HG03103 (cell line): Measurements from ENCODE around the gene BMP5.

Experiments
- ATAC-seq: cut with Tn5 transposase; IDR thresholded peaks from one replicate; pipeline ENCODE4 v1.9.1; 2021; ENCODE audit warnings: low read depth; ENCODE audit not compliant: unreplicated experiment

Gene BMP5

DNA sequence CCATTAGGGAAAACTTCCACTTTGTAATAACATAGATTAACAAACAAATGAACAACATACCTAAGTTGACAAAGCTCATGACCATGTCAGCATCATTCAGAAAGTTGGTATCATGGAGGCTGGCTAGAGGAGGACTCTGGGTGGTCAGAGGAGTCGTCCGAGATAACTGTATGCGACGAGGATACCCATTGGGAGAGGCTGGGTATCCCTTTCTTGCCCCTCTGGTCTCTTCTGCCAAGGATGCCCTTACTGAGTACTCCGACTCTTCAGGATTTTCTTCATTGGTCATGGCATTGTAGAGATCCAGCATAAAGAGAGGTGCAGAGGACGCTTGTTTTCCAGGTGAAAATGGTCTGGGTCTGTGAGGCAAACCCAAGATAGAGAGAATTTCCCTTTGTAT, 1.1 kb downstream of the BMP5 start:
- ATAC-seq, result no peak

DNA sequence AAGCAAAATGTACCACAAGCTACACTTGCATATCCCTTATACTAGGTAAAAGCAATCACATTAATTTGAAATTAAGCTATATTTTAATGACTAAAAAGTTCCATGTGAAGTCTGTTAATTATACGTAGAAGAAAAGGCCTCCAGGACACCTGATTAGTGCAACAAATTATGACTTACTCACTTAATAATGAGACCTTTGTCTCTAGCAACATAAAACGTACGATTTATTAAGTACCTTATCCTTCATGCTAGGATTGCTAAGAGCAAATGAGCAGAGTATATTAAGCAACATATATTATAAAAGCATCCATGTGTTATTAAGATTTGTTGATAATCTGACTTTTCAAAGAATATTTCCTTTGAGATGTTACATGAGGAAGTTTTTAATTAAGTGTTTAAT, 2.5 kb downstream of the BMP5 start:
- no peak for ATAC-seq

DNA sequence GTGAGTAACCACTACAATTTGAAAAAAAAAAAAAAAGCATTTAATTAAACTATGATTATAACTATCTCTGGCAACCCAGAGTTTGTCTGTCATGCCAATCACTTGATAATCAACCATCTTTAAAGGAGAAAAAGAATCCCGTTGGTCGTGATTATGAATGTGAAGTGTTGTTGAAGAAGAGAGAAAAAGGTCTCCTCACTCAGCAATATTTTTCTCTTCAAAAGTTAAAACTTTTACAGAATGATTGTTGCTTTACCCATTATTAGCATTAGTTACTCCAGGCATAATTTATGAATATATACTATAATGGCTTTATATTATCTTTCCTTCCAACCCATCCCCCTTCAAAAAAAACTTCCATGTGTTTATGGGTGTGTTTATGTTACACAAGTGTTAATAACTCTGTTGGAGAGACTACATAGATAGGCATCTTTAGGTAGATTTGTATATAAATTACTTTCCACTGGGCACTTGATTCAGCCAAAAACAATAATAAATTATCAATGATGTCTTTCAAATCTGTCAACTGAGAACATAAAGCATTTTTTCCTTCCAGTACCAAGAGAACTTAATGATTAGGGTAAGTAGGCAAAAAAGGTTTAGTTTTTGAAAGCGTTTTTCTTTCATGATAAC, 5.1 kb downstream of the BMP5 start:
- ATAC-seq, result no peak

DNA sequence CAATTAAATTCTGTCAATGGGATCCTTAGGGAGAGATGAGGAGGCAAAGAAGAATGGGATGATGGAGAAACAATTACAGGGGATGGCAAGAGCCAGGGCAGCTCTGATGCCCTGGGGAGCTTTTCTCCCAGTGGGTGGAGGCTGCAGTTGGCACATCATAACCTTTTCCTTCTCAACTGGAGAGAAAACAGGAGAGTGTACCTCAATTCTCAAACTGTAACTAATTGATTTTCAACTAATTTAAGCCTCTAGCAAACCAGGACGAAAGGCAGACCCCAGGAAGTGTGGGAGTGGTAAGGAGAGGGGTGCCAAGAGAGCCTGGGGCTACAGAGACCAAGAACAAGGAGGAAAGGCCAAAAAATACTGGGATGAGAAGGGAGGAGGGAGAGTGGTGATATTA, 5.7 kb downstream of the BMP5 start:
- no peak for ATAC-seq

DNA sequence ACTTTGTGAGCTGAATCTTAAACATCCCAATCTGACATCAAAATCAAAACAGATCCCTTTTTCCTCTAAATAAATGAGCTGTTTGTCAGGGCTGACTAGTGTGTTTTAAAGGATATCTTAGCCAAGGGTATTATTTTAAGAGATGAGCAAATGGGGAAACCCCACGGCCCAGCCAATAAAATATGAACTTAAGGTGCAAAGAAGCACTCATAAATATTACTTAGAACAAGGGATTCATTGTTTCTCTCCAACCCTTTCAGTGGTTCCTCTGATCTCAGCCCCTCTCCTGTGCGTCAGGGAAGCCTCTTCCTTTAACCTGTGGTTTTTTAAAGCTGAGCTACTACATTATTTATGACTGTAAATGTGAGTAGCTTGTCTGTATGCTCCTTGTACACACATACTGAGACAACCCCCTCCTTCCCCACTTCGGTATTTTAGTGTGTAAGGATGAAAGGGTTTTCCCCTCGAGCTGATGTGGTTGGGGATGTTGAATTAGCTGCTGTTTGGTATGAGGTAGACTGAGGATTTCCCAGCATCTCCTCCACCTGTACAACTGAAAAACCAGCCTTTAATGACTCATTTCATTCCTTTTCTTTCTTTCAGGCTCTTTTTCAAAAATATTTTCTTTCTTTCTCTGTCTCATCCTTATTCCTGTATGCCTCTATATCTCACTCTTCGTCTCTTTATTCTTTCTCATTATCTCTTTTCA, 6.5 kb downstream of the BMP5 start:
- ATAC-seq, result peak; percentile 95

DNA sequence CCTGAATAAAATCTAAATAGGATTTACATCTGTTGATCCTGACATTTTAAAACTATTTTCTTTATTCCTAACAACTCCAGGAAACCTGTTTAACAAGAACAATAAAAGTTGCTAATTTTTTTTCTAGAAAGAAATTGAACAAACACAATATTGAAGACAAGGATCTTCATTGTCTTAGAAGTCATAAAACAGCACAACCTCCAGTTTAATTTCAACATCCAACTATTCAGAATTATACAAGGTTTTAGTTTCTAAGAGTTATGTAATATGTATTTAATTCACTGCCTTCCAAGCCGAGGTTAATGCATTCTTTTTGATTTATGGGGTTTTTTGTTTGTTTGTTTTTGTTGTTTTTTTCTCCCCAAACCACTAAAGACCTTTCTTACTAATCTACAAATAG, 7.2 kb downstream of the BMP5 start:
- no peak for ATAC-seq

DNA sequence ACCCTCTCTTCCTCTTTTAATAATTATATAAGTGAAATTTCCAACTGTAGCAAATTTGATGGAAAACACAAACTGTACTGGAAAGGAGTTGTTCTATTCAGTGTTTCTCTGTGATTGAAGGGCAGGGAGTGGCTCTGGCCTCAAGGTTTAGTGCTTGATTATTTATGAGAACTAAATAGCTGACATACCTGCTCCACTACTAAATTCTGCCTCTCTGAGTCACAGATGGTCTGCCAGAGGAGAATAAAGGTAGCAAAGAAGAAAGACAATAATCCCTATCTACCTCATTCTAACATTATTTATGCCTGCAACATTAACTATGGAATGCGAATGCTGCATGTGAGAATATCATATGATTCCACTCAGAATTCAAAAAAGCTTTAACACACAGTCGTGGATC, 9.3 kb downstream of the BMP5 start:
- ATAC-seq, result no peak

DNA sequence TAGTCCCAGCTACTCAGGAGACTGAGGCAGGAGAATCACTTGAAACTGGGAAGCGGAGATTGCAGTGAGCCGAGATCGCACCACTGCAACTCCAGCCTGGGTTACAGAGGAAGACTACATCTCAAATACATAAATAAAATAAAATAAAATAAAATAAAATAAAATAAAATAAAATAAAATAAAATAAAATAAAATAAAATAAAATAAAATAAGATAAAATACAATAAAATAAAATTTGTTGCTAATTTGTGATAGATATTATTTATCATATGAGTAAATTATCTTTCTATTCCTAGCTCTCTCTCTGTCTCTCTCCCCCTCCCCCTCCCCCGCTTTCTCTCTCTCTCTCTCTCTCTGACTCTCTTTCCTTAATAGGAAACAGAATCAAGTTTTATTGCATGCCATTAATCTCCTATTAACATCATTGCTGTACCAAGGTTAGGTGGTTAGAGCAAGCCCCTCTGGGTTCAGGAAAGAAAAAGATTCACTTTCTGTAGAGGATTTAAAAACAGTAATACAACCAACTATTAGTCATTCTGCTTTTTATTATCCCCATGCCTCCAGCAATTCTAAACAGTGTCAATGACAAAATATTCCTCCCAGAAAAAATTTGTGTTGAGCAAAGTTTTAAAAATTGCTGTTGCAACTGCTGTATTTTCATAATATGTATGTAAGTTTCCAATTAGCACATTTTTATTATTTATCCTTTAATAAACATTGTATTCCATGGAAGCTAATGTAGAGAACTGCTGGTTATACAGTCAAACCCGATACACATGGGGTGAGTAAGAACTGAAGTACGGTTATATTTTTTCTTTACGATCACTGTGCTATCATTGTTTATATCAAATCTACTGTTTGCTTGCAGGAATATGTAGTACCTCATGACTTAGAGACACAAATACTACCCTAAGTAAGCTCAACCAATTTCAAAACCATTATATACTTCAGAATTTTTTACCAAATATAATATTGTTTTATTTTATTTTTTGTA, 22.1 kb downstream of the BMP5 start:
- no peak for ATAC-seq

DNA sequence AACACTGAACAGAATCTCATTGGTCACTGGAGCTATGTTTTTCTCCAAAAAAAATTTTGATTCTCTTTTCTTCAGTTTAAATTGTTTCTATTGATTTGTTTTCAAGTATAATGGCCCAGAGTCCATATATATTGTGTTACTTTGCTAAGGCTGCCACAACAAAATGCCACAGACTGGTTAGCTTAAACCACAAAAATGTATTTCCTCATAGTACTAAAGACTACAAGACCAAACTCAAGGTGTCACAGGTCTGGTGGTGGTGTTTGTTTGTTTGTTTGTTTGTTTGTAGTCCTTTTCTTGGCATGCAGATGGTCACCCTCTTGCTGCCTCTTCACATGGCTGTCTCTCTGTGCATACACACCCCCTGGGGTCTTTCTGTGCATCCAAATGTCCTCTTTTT, 34.0 kb downstream of the BMP5 start:
- ATAC-seq, result no peak

DNA sequence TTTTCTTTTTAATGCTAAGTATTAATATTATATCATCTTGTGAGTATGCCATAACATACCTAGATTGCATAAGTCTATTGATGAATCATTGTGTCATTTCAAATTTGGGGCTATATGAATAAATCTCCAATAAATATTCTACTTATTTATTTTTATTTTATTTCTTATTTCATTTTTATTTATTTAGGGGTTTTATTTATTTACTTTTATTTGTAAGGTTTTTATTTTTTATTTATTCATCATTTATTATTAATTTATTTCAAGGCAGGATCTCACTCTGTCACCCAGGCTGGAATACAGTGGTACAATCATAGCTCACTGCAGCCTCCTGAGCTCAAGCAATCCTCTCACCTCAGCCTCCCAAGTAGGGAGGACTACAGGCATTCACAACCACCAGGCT, 36.3 kb downstream of the BMP5 start:
- ATAC-seq, result no peak

DNA sequence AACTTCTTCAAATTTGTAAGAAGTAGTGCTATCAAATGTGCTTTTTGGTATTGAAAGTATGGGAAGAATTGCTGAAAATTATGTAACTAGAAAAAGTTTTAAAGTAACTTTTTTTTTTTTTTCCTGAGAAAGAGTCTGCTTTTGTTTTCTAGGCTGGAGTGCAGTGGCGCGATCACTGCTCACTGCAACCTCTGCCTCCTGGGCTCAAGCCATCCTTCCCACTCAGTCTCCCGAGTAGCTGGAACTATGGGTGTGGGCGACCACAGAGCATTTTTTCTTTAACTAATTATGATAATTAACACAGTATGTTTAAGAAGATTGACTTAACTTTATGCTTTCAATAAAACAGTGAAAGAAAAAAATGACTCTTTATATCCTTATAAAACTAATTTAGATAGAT, 38.4 kb downstream of the BMP5 start:
- ATAC-seq, result no peak

DNA sequence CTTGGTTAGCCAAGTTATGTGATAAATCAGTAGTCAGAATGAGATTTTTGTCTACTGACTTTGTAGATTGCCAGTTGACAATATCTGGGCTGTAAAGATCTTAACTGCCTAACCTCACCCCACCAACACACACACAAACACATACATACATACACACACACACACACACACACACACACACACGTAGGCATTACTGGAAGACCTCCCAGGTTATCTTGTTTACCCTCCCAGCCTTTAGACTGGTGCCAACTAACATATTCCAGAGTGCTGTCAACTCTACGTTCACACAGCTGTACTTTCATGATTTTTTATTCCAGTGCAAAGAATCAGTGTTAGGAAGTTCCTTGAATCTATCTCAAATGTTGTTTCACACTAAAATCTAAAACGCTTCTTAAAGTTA, 38.9 kb downstream of the BMP5 start:
- ATAC-seq, result no peak

DNA sequence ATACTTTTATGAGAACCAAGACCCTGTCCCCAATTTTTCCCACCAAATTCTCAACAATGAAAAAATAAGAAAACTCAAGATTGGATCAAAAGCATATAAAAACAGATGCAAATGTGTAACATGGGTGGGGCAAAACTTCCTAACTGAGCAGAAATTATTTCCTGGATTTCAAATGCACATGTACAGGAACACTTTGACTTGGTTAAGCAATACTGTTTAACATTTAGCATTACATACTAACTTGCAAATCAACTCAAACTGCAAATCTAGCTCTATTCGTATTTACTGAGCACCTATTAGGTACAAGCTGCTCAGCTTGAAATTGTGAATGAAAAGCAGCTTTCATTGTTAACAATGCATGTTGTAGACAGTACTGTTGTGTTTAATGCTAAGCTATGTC, 40.2 kb downstream of the BMP5 start:
- no peak for ATAC-seq

DNA sequence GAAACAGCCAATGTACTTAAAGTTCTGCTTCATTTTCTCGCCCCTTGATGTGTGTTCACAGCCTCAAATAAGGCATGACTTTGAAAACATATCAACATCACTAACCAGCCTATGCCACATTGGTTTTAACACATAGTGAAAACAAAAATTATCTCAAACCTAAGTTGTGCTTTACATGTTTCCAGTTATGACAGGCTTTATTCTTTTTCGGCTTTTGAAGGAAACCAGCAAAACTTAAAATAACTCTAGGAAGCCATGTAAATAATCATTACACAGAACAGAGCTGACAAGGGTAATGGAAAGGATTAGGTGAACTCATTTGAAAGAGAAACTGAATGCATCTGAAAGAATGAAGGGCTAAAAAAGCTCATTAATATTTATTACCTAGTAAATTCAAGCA, 42.1 kb downstream of the BMP5 start:
- ATAC-seq, result no peak

DNA sequence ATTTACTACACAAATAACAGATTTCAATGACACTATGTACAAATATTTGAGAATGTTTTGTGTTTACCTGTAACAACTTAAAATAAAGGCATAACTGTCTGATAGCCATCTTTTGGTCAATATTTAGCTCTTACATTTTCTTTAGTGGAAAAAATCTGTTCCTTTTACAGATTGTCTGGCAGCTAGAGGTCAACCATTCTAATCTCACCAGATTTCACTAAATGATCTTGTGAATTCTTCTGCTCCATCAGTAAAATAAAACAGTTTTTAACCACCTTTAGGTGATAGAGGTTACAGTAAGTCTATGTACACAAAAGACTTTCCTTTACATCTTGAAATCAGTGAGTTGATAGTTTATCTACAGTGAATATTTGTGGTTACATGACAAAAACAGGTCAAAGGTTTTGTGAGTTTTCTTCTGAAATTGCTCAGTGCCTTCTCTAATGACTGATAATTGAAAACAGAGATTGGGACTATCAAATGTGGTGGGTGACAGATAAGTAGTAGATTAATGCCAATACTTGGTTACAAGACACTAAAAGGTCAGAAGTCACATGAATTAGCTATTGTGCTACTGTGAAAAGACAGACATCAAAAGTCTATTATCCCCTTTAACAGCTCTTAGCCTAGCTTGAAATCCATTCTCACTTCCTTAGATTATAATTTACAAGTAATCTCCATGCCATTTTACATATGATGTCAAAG, 47.4 kb downstream of the BMP5 start:
- ATAC-seq, result no peak

DNA sequence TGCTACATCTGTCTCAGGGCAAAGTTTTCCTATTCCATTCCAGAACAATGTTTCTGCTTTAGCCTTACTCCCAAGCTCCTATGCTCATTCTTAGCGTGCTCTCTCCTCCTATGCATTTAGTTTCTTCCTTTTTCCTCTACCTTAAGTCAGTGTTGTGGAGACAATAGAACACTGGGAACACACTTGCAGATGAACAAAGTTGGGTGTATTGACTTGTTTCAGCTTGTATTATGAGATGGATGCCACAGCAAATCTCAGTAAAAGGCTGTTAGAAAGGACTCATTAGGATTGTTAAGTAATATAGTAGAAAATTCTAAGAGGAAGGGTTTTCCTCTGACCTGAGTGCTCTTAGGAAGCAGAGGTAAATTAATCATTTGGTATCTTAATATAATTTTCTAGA, 48.4 kb downstream of the BMP5 start:
- no peak for ATAC-seq

DNA sequence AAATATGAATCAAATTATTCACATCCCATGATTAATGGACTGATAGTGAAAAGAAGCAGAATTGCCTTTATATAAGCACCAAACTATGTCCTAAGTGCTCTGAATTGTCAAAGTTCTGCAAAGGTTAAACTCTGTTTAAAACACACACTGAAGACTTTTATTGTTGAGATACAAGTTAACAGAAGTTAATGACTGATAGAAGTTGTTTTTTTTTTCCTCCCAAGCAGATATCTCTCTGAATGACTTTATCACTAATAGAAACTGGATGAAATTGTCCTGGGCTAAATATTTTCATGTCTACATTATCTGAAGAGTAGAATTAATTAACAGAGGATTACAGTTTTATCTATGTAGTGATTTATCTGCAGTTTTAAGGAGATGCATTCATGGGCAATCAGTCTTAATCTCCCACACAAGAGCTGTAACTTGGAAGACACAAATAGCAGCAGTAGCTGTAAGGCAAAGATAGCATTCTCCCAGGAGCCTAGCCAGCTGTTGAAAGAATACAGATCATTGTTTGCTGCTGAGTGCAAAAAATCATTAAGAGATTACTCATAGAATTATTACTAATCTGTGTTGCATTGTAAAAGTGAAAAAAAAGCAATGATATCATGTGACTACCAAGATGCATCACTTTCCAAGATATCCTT, 49.9 kb downstream of the BMP5 start:
- ATAC-seq, result no peak

DNA sequence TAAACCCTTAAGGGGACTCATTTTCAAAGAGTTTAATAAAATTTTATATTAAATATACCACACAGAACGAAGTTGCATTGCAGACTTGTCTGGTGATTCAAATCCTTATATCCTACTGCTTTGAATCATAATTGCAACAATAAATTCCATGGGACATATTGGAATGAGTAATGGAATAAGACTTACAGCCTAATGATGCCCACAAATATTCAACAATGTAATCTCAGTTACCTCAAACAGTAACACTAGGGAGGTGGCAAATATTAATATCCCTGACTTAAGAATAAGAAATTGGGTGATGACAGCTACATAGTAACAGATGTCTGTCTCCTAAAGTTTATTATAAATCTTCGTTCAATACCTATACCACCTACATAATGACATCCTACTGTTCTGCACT, 52.6 kb downstream of the BMP5 start:
- no peak for ATAC-seq

DNA sequence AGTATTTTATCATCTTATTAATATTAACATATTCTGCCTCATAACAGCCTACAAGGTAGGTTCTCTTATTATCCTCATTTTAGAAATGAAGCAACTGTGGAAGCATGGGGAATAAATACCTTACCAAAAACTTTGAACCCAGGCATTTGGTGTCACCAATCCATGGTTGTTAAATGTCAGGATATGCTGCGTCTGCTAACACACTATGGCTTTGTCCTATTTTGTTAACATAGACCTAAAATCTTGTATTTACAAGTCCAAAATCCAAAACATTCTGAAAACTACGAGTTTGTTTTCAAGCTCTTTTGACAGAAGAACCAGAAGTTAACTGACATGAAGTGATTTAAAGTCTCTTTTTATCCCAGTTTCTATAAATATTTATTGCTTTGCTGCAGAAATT, 53.4 kb downstream of the BMP5 start:
- no peak for ATAC-seq

DNA sequence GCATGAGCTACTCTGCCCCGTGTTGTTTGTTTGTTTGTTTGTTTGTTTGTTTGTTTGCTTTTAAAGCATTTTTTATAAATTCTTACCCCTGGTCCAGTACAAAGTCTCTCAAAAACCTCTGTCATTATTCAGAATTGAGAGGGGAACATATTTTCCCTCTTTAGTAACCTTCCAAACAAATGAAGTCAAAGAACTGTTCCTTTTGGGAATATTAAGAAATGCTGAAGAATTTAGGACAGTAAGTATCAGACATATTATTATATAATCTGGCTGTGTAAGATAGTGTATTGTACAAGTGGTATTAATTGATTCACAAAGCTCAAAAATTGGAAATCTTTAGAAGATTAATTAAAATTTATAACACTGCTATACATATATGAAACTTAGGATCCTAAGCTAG, 54.7 kb downstream of the BMP5 start:
- ATAC-seq, result no peak
